Breast epithelium (tissue), 4 donors: ENCODE data around the gene E2F7. TPM values are rescaled to one million over a fixed set of nuclear protein-coding genes. Genes with fewer than 3 reads are reported as not detected.

ENCODE experiments used
- DNase-seq, 2 donors: peaks; one replicate each; pipeline ENCODE4 v3.0.0-alpha.2; 2019; ENCODE audit warnings: low spot score in 2 of 2
- H3K27ac ChIP-seq, 2 donors: fragments of 200-600 bp; sonication (generic) in 1 of 2; one replicate each; pipeline ENCODE4 v1.5.1; 2016 to 2019; ENCODE audit warnings: mild to moderate bottlenecking in 1 of 2
- H3K27me3 ChIP-seq, 2 donors: fragments of 200-600 bp; sonication (generic) in 1 of 2; one replicate each; pipeline versions ENCODE4 v1.5.1 to v1.6.0; 2017 to 2019; ENCODE audit warnings: control low read depth in 1 of 2, mild to moderate bottlenecking in 1 of 2
- H3K36me3 ChIP-seq: fragments of 200-600 bp; one replicate; pipeline ENCODE4 v1.5.1; 2019
- H3K4me1 ChIP-seq, 2 donors: fragments of 200-600 bp; sonication (generic); one replicate each; pipeline ENCODE4 v1.5.1; 2016 to 2019; ENCODE audit warnings: control low read depth in 1 of 2
- H3K4me3 ChIP-seq, 3 donors: fragments of 200-600 bp; sonication (generic); 1 replicate in 2 of 3; 2 replicates in 1 of 3; pipeline ENCODE4 v1.5.1; 2016 to 2019; ENCODE audit warnings: mild to moderate bottlenecking in 3 of 3, moderate library complexity in 2 of 3
- H3K9me3 ChIP-seq, 2 donors: fragments of 200-600 bp; sonication (generic) in 1 of 2; one replicate each; pipeline ENCODE4 v1.5.1; 2016 to 2019; ENCODE audit warnings: control low read depth in 1 of 2
- POLR2A ChIP-seq: fragments of 450-650 bp; IDR thresholded peaks from one replicate; pipeline ENCODE4 v1.6.1; 2016; ENCODE audit warnings: antibody characterized with exemption, mild to moderate bottlenecking, moderate library complexity
- POLR2AphosphoS5 ChIP-seq, 3 donors: sonication (generic); formaldehyde crosslinking; IDR thresholded peaks; one replicate each; pipeline ENCODE4 v1.6.1; 2017; ENCODE audit warnings: antibody characterized with exemption in 3 of 3
- intact Hi-C: fragments of 100-400 bp; cut with DNase I; formaldehyde crosslinking; loops from one replicate; pipeline ENCODE4 v1.15.1; 2023; ENCODE audit warnings: low total_unique reads
- total RNA-seq, 3 donors: library from RNA; depleted of rRNA; stranded (reverse); fragments of >200 nt; gene quantifications; one replicate each; pipeline ENCODE4 v1.1.0, GENCODE V29; 2016
- TF ChIP-seq, protein P1 (sequence below), 3 donors: fragments of 450-650 bp; IDR thresholded peaks; one replicate each; pipeline ENCODE4 v1.5.1; 2016 to 2017; ENCODE audit warnings: antibody characterized with exemption in 3 of 3, mild to moderate bottlenecking in 3 of 3, moderate library complexity in 3 of 3

E2F7 gene
- total RNA-seq, 3 donors from 2014 or later, result under 0.01 to 0.44 TPM; not detected in 1

DNA sequence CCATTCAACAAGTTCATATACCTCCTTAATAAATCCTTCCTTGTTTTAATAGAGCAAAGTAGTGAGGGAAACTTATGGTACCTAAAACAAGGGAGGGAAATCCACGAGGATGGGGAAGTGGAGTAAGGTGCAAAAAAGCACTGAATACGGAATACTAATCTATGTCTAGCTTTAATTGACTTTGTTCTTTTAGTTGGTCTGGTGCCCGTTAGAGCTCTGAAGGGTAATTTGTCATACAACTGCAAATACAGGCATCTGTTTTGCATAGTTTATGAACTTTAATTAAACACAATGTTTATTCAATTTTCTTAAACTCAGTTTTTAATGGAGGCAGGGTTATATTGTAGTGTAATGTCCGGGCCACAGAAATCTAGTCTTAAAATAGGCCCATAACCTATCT lies 67.0 kb downstream of the E2F7 start:
- intact Hi-C loops, result loop anchor here (5.0 kb wide), 1 partner anchor 506 kb away; no protein-coding TSS in a partner anchor
- DNase-seq, result no peak
- TF ChIP-seq, protein P1, sequence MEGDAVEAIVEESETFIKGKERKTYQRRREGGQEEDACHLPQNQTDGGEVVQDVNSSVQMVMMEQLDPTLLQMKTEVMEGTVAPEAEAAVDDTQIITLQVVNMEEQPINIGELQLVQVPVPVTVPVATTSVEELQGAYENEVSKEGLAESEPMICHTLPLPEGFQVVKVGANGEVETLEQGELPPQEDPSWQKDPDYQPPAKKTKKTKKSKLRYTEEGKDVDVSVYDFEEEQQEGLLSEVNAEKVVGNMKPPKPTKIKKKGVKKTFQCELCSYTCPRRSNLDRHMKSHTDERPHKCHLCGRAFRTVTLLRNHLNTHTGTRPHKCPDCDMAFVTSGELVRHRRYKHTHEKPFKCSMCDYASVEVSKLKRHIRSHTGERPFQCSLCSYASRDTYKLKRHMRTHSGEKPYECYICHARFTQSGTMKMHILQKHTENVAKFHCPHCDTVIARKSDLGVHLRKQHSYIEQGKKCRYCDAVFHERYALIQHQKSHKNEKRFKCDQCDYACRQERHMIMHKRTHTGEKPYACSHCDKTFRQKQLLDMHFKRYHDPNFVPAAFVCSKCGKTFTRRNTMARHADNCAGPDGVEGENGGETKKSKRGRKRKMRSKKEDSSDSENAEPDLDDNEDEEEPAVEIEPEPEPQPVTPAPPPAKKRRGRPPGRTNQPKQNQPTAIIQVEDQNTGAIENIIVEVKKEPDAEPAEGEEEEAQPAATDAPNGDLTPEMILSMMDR (IDR thresholded peaks at IDR 0.05), result no peak
- TF ChIP-seq POLR2A, result no peak
- TF ChIP-seq POLR2AphosphoS5 (IDR thresholded peaks at IDR 0.05), result no peak

DNA sequence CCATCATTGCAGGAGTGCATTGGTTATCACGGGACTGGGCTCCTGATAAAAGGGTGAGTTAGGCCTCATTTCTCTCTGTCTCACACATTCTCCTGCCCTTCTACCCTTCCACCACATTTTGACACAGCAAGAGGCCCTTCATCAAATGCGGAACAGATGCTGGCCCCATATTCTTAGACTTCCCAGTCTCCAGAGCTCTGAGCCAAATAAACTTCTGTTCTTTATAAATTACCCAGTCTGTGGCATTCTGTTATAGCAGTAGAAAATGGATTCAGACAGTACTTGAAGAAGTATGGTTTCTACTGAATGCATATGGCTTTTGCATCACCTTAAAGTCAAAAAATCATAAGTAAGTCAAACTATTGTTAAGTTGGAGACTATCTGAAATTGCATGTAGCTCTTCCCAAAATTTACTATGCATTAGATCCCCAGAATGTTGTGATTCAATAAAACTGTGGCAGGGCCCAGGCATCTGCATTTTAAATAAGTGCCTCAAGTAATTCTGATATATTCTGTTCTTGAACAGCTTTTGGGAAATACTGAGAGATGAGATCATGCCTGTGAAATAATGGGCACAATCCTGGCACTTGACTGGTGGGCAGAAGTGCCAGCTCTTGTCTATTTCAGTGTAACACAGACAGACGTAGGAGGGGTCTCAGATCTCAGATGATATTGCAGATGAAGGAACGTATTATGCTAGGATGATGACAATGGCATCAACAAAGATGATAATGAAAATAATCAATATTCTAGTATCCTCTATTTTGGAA lies 68.2 kb downstream of the E2F7 start:
- H3K36me3 ChIP-seq, result no peaks in the 10 kb centered on the region
- H3K4me1 ChIP-seq, result no peaks in the 10 kb centered on the region
- intact Hi-C loops, result loop anchor here (5.0 kb wide), 1 partner anchor 505 kb away; no protein-coding TSS in a partner anchor
- no peaks in the 10 kb centered on the region for H3K9me3 ChIP-seq
- H3K27ac ChIP-seq, result no peak overlapping the region
- DNase-seq, result no peak
- no peak overlapping the region for H3K4me3 ChIP-seq
- TF ChIP-seq POLR2AphosphoS5 (IDR thresholded peaks at IDR 0.05) (no peak), POLR2A (no peak)
- TF ChIP-seq, protein P1 (IDR thresholded peaks at IDR 0.05), result no peak
- H3K27me3 ChIP-seq, result no peaks in the 10 kb centered on the region

More for the DNA sequence above, 67.0 kb downstream of the E2F7 start:
- H3K27ac ChIP-seq, result no peak overlapping the region
- no peaks in the 10 kb centered on the region for H3K27me3 ChIP-seq
- H3K4me3 ChIP-seq, result no peak overlapping the region
- no peaks in the 10 kb centered on the region for H3K4me1 ChIP-seq
- no peaks in the 10 kb centered on the region for H3K36me3 ChIP-seq
- no peaks in the 10 kb centered on the region for H3K9me3 ChIP-seq

DNA sequence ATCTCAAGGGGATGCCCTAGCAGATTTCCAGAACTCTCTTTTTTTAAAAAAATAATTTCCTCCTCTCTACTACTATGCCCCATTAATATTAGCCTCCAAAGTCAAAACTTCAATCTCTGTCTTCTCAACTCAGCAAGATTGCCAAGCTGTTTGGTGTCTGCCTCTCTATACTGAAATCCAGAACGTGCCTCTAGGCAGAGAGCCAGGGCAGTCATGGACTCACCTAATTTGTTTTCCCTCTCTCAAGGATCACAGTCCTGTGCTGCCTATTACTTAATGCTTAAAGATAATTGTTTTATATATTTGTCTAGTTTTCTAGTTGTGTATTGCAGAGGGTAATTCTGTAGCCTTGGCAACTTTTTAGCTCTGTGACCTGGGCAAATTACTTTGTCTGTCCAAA lies 74.7 kb downstream of the E2F7 start:
- Histone ChIP-seq H3K27ac (no peak overlapping the region), H3K9me3 (peaks cover 0 to 5% of the 10 kb centered on the region in 2 donors), H3K36me3 (no peaks in the 10 kb centered on the region), H3K4me3 (no peak overlapping the region), H3K4me1 (no peaks in the 10 kb centered on the region), H3K27me3 (no peaks in the 10 kb centered on the region)
- intact Hi-C loops, result no loop called here
- TF ChIP-seq, protein P1 (IDR thresholded peaks at IDR 0.05), result no peak
- TF ChIP-seq POLR2AphosphoS5 (IDR thresholded peaks at IDR 0.05), result no peak
- no peak for TF ChIP-seq POLR2A
- no peak for DNase-seq

DNA sequence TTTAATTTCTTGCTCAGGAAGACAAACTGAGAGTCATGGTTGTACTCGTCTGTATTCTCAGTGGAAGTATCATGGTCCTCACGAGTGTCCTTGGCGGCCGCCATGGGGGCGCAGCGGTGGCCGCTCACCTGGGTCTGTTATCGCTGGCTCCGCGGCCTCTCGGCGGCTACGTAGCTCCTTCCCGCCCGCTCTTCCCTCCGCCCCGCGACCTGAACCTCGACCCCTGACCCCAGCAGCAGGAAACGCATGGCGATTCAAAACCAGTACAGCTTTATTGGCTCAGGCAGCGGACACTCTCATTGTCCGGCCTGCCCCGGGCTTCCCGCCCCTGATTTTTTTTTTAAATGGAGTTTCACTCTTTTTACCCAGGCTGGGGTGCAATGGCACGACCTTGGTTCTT lies 80.8 kb downstream of the E2F7 start:
- H3K27me3 ChIP-seq, result no peaks in the 10 kb centered on the region
- DNase-seq, result no peak
- no peak overlapping the region for H3K27ac ChIP-seq
- no peak for TF ChIP-seq POLR2A
- TF ChIP-seq, protein P1 (IDR thresholded peaks at IDR 0.05), result no peak
- no peak for TF ChIP-seq POLR2AphosphoS5 (IDR thresholded peaks at IDR 0.05)
- H3K9me3 ChIP-seq, result peaks cover 7 to 27% of the 10 kb centered on the region in 2 donors
- H3K4me1 ChIP-seq, result no peaks in the 10 kb centered on the region
- H3K36me3 ChIP-seq, result no peaks in the 10 kb centered on the region
- no peak overlapping the region for H3K4me3 ChIP-seq
- intact Hi-C loops, result no loop called here

DNA sequence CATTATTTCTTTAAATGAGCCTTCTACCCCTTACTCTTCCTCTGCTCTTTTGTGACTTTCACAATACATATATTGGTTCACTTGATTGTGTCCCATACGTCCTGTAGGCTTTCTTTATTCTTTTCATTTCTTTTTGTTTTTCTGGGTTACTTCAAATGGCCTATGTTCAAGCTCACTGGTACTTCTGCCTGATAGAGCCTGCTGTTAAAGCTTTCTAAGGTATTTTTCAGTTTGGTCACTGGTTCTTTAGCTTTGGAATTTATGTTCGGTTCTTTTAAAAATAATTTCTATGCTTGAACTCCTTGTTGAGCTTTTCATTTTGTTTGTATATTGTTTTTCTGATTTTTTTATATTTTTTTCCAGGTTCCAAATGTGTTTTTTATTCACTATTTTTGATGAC lies 81.9 kb downstream of the E2F7 start:
- no peaks in the 10 kb centered on the region for H3K4me1 ChIP-seq
- intact Hi-C loops, result no loop called here
- no peaks in the 10 kb centered on the region for H3K27me3 ChIP-seq
- no peak for DNase-seq
- no peaks in the 10 kb centered on the region for H3K36me3 ChIP-seq
- H3K4me3 ChIP-seq, result no peak overlapping the region
- H3K27ac ChIP-seq, result no peak overlapping the region
- TF ChIP-seq POLR2A, result no peak
- TF ChIP-seq, protein P1 (IDR thresholded peaks at IDR 0.05), result no peak
- TF ChIP-seq POLR2AphosphoS5 (IDR thresholded peaks at IDR 0.05), result no peak
- peaks cover 7 to 27% of the 10 kb centered on the region in 2 donors for H3K9me3 ChIP-seq
